ENCODE measurements around the gene CADPS2. TPM values are rescaled to one million over a fixed set of nuclear protein-coding genes. Genes with fewer than 3 reads are reported as not detected.
"Not testable (repeated sequence)": the region's sequence is repeated elsewhere in the genome, so short reads cannot be mapped to it uniquely, and the experiment has no call there.

Gene CADPS2
- total RNA-seq, 1 experiment from 2014 or later: 16.6 TPM

DNA sequence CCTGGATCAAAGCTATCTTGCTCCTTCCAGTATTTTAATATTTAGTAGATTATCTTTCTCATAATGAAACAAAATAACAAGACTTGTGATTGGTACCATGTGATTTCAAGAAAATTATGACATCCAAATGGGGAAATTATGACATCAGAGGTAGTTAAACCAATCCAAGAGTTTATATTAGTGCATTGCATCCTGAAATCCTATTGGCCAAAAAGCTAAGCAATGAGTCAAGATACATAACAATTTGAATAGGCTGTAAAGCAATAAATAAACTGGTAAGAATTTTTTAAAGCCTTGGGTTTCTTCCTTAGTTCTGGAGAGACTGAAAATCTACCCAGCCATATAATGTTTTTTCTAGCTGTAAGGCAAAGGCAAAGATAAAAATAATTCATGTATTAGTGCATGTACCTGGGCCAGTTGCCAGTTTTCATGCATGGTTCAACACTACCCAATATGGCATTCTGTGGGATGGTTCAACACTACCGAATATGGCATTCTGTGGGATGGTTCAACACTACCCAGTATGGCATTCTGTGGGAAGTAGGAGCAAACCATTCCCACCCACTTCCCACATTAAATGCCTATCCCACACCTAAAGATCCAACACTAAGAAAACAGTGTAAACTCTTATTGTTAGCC, 183.3 kb downstream of the CADPS2 start, which contains the start of gene RNF148:
Gene RNF148, minus strand, starts transcription at position 51 of the 639 bp plus-strand sequence. CDS start 172 bp downstream, outside the sequence.
- Histone ChIP-seq H3K27ac (no peak within 1 kb of the TSS), H3K9me3 (replicated peaks) (no peaks in the 10 kb centered on the region)

GRCh38 chr7:122699017-122699416, 187.2 kb downstream of the CADPS2 start, which contains the start of gene RNF133:
Gene RNF133 (minus strand): TSS chr7:122699117. CDS start chr7:122698918, 199 bp downstream.
- no peak for DNase-seq (ENCODE audit: low read depth in 1 of 2, low spot score in 2 of 2)
- H3K27ac ChIP-seq: no peak within 1 kb of the TSS
- H3K36me3 ChIP-seq: no peaks in the 10 kb centered on the region
- H3K4me3 ChIP-seq: no peak within 1 kb of the TSS
- H3K9me3 ChIP-seq (replicated peaks): no peaks in the 10 kb centered on the region
- no peaks in the 10 kb centered on the region for H3K4me1 ChIP-seq (replicated peaks)
- H3K27me3 ChIP-seq (replicated peaks): no peaks in the 10 kb centered on the region

More for the DNA sequence above, 183.3 kb downstream of the CADPS2 start, which contains the start of gene RNF148:
- DNase-seq (ENCODE audit: low read depth in 1 of 2, low spot score in 2 of 2): no peak
- Histone ChIP-seq H3K27me3 (replicated peaks) (no peaks in the 10 kb centered on the region), H3K4me3 (no peak within 1 kb of the TSS), H3K4me1 (replicated peaks) (no peaks in the 10 kb centered on the region), H3K36me3 (no peaks in the 10 kb centered on the region)

- no peak for DNase-seq (ENCODE audit: low read depth in 1 of 2, low spot score in 2 of 2)
- Histone ChIP-seq H3K36me3 (no peaks in the 10 kb centered on the region), H3K9me3 (replicated peaks) (no peaks in the 10 kb centered on the region)
Observed at GRCh38 chr7:122695816-122696215, 190.4 kb downstream of the CADPS2 start.

GRCh38 chr7:122694697-122695096, 191.6 kb downstream of the CADPS2 start:
- H3K27me3 ChIP-seq (replicated peaks): no peaks in the 10 kb centered on the region
- H3K9me3 ChIP-seq (replicated peaks): no peaks in the 10 kb centered on the region
- H3K4me3 ChIP-seq: no peak overlapping the region
- H3K27ac ChIP-seq: no peak overlapping the region
- H3K36me3 ChIP-seq: no peaks in the 10 kb centered on the region
- H3K4me1 ChIP-seq (replicated peaks): no peaks in the 10 kb centered on the region
- no peak for DNase-seq (ENCODE audit: low read depth in 1 of 2, low spot score in 2 of 2)

More at GRCh38 chr7:122695816-122696215, 190.4 kb downstream of the CADPS2 start:
- Histone ChIP-seq H3K27me3 (replicated peaks) (no peaks in the 10 kb centered on the region), H3K4me1 (replicated peaks) (no peaks in the 10 kb centered on the region), H3K27ac (no peak overlapping the region), H3K4me3 (no peak overlapping the region)

DNA sequence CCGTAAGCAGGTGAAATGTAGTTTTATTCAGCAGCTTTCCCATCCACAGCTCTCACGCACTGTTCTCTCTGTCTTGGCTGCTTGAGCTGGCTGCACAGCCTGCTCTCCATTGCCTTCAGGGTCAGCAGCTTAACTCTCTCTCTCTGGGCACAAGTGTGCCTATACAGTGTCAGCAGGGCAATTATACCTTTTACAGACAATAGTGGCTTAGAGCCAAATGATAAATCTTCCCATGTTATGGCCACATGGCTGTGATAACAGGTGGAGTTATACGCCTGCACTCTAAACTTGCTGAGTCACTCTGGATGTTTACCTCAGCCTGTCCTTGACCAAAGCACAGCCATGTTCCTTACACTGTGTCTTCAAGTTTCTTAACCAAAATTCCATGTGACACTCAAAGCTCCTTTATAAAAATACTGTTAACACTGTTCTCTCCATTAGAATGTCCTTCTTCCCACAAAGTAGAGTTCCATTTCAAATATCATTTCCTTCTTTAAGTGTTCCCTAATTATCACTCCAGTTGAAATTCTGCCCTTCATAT, 193.4 kb downstream of the CADPS2 start:
- H3K9me3 ChIP-seq (replicated peaks): no peaks in the 10 kb centered on the region
- H3K4me1 ChIP-seq (replicated peaks): no peaks in the 10 kb centered on the region
- H3K27ac ChIP-seq: no peak overlapping the region
- H3K4me3 ChIP-seq: no peak overlapping the region
- no peaks in the 10 kb centered on the region for H3K27me3 ChIP-seq (replicated peaks)
- DNase-seq (ENCODE audit: low read depth in 1 of 2, low spot score in 2 of 2): no peak
- H3K36me3 ChIP-seq: no peaks in the 10 kb centered on the region

GRCh38 chr7:122691569-122692235, 194.6 kb downstream of the CADPS2 start:
- H3K4me1 ChIP-seq (replicated peaks): no peaks in the 10 kb centered on the region
- H3K36me3 ChIP-seq: no peaks in the 10 kb centered on the region
- DNase-seq (ENCODE audit: low read depth in 1 of 2, low spot score in 2 of 2): no peak
- no peaks in the 10 kb centered on the region for H3K27me3 ChIP-seq (replicated peaks)
- H3K9me3 ChIP-seq (replicated peaks): no peaks in the 10 kb centered on the region
- no peak overlapping the region for H3K27ac ChIP-seq
- H3K4me3 ChIP-seq: no peak overlapping the region

- H3K27me3 ChIP-seq (replicated peaks): no peaks in the 10 kb centered on the region
- H3K4me3 ChIP-seq: no peak overlapping the region
- H3K36me3 ChIP-seq: no peaks in the 10 kb centered on the region
- H3K9me3 ChIP-seq (replicated peaks): no peaks in the 10 kb centered on the region
- no peak overlapping the region for H3K27ac ChIP-seq
- H3K4me1 ChIP-seq (replicated peaks): no peaks in the 10 kb centered on the region
- no peak for DNase-seq (ENCODE audit: low read depth in 1 of 2, low spot score in 2 of 2)
Observed at GRCh38 chr7:122689346-122690109, 196.7 kb downstream of the CADPS2 start.

GRCh38 chr7:122688400-122688998, 197.8 kb downstream of the CADPS2 start:
- Histone ChIP-seq H3K27me3 (replicated peaks) (no peaks in the 10 kb centered on the region), H3K4me3 (no peak overlapping the region), H3K9me3 (replicated peaks) (no peaks in the 10 kb centered on the region), H3K36me3 (no peaks in the 10 kb centered on the region), H3K4me1 (replicated peaks) (no peaks in the 10 kb centered on the region), H3K27ac (no peak overlapping the region)
- no peak for DNase-seq (ENCODE audit: low read depth in 1 of 2, low spot score in 2 of 2)

GRCh38 chr7:122686360-122686878, 199.8 kb downstream of the CADPS2 start:
- Histone ChIP-seq H3K27ac (no peak overlapping the region), H3K4me3 (no peak overlapping the region), H3K27me3 (replicated peaks) (no peaks in the 10 kb centered on the region), H3K4me1 (replicated peaks) (no peaks in the 10 kb centered on the region), H3K36me3 (no peaks in the 10 kb centered on the region), H3K9me3 (replicated peaks) (no peaks in the 10 kb centered on the region)
- no peak for DNase-seq (ENCODE audit: low read depth in 1 of 2, low spot score in 2 of 2)

- Histone ChIP-seq H3K4me3 (no peak overlapping the region), H3K36me3 (no peaks in the 10 kb centered on the region), H3K27ac (no peak overlapping the region), H3K4me1 (replicated peaks) (no peaks in the 10 kb centered on the region), H3K9me3 (replicated peaks) (no peaks in the 10 kb centered on the region), H3K27me3 (replicated peaks) (no peaks in the 10 kb centered on the region)
- DNase-seq (ENCODE audit: low read depth in 1 of 2, low spot score in 2 of 2): no peak
Observed at GRCh38 chr7:122684504-122684903, 201.8 kb downstream of the CADPS2 start.

DNA sequence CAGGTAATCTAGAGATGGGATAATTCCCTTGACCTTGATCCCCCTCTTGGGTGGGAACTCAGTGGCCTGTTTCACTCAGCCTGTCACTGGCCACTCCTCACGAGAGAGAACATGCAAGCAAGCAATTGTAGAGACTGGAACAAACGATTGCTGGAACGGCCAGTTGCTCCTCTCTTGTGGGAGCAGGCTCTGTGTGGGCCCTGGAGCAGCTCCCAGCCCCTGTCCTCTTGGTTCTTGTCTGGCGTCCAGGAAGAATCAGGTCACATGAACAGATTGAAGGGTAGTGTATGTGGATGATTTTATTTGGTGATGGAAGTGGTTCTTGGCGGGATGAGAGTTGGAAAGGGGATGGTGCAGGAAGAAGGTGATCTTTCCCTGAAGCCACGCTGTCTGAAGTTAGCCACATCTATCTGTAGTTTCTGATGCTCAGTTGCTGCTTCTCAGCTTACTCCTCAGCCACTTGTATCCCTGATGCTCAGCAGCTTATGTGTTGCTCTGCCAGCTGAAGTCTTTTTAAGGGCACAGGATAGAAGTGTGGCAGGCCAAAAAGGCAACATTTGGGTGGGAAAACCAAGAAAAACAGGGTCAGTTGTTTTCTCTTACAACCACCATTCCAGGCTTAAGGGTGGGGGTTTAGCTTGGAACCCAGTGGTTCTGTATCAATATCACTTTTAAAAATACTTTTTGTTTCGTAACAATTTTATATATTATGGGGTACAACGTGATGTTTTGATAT, 203.3 kb downstream of the CADPS2 start:
- H3K4me3 ChIP-seq: no peak overlapping the region
- DNase-seq (ENCODE audit: low read depth in 1 of 2, low spot score in 2 of 2): no peak
- H3K4me1 ChIP-seq (replicated peaks): no peaks in the 10 kb centered on the region
- H3K9me3 ChIP-seq (replicated peaks): no peaks in the 10 kb centered on the region
- no peaks in the 10 kb centered on the region for H3K27me3 ChIP-seq (replicated peaks)
- H3K27ac ChIP-seq: no peak overlapping the region
- H3K36me3 ChIP-seq: no peaks in the 10 kb centered on the region

DNA sequence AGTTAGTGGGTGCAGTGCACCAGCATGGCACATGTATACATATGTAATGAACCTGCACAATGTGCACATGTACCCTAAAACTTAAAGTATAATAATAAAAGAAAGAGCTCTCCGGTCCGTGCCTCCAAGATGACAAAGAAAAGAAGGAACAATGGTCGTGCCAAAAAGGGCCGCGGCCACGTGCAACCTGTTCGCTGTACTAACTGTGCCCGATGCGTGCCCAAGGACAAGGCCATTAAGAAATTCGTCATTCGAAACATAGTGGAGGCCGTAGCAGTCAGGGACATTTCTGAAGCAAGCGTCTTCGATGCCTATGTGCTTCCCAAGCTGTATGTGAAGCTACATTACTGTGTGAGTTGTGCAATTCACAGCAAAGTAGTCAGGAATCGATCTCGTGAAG, 205.1 kb downstream of the CADPS2 start:
- H3K4me3 ChIP-seq; H3K27me3 ChIP-seq (replicated peaks); H3K9me3 ChIP-seq (replicated peaks); H3K4me1 ChIP-seq (replicated peaks); H3K27ac ChIP-seq; DNase-seq (ENCODE audit: low read depth in 1 of 2, low spot score in 2 of 2); H3K36me3 ChIP-seq: not testable (repeated sequence)

DNA sequence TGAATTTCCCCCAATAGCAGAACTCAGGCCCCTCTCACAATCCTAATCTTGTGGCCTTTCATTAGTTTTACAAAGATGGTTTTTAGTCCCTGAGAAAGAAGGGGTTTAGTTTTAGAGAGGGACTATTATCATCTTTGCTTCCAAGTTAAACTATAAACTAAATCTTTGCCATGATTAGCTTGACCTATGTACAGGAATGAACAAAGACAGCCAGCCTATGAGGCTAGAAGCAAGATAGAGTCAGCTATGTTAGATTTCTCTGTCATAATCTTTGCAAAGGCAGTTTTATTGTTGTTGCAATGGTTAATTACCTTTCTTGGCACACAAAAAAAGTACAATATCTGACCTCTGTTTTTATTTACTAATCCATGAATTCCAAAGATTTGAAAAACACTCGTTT, 206.4 kb downstream of the CADPS2 start:
- H3K27me3 ChIP-seq (replicated peaks): no peaks in the 10 kb centered on the region
- DNase-seq (ENCODE audit: low read depth in 1 of 2, low spot score in 2 of 2): no peak
- H3K4me3 ChIP-seq: no peak overlapping the region
- no peaks in the 10 kb centered on the region for H3K4me1 ChIP-seq (replicated peaks)
- H3K36me3 ChIP-seq: no peaks in the 10 kb centered on the region
- no peaks in the 10 kb centered on the region for H3K9me3 ChIP-seq (replicated peaks)
- no peak overlapping the region for H3K27ac ChIP-seq

All from SJSA1 (cell line).